Hepatocyte (in vitro differentiated cells): ENCODE data around the gene C1orf141. TPM values are rescaled to one million over a fixed set of nuclear protein-coding genes. Genes with fewer than 3 reads are reported as not detected.

Source experiments
- DNase-seq: peaks from one replicate; pipeline ENCODE4 v3.0.0-alpha.2; 2016; ENCODE audit warnings: low spot score
- H2AFZ ChIP-seq: fragments of 200-600 bp; sonication (generic); 2 replicates; pipeline ENCODE4 v1.6.0; 2016; ENCODE audit warnings: antibody characterized with exemption, mild to moderate bottlenecking
- H3K27ac ChIP-seq: fragments of 200-600 bp; sonication (generic); 2 replicates; pipeline ENCODE4 v1.5.1; 2016; ENCODE audit warnings: mild to moderate bottlenecking
- H3K27me3 ChIP-seq: fragments of 200-600 bp; sonication (generic); 2 replicates; pipeline ENCODE4 v1.6.1; 2016
- H3K36me3 ChIP-seq: fragments of 200-600 bp; sonication (generic); replicated peaks from 2 replicates; pipeline ENCODE4 v1.5.1; 2016; ENCODE audit warnings: low read depth; ENCODE audit not compliant: insufficient read depth
- H3K4me1 ChIP-seq: fragments of 200-600 bp; sonication (generic); 2 replicates; pipeline ENCODE4 v1.5.1; 2016; ENCODE audit warnings: mild to moderate bottlenecking, moderate library complexity; ENCODE audit not compliant: insufficient read depth
- H3K4me2 ChIP-seq: fragments of 200-600 bp; sonication (generic); 2 replicates; pipeline ENCODE4 v1.6.0; 2016
- H3K4me3 ChIP-seq: fragments of 200-600 bp; sonication (generic); 2 replicates; pipeline ENCODE4 v1.5.1; 2016; ENCODE audit warnings: mild to moderate bottlenecking
- H3K79me2 ChIP-seq: fragments of 200-600 bp; sonication (generic); 2 replicates; pipeline ENCODE4 v1.6.0; 2017; ENCODE audit warnings: mild to moderate bottlenecking
- H3K9me2 ChIP-seq: fragments of 200-600 bp; sonication (generic); replicated peaks from 2 replicates; pipeline ENCODE4 v1.6.0; 2017; ENCODE audit warnings: mild to moderate bottlenecking; ENCODE audit not compliant: insufficient read depth
- H3K9me3 ChIP-seq: fragments of 200-600 bp; sonication (generic); 2 replicates; pipeline ENCODE4 v1.5.1; 2016; ENCODE audit warnings: low read depth, mild to moderate bottlenecking
- H4K20me1 ChIP-seq: fragments of 200-600 bp; sonication (generic); 2 replicates; pipeline ENCODE4 v1.6.0; 2016; ENCODE audit warnings: mild to moderate bottlenecking; ENCODE audit not compliant: insufficient read depth, poor library complexity, severe bottlenecking
- EZH2 ChIP-seq: fragments of 200-600 bp; sonication (generic); IDR thresholded peaks from 2 replicates; pipeline ENCODE4 v1.6.1; 2016; ENCODE audit warnings: antibody characterized with exemption, mild to moderate bottlenecking, borderline replicate concordance
- EZH2phosphoT487 ChIP-seq: fragments of 200-600 bp; sonication (generic); IDR thresholded peaks from one replicate; pipeline ENCODE4 v1.6.1; 2018; ENCODE audit warnings: antibody characterized with exemption, mild to moderate bottlenecking, low read depth, moderate library complexity; ENCODE audit not compliant: unreplicated experiment, severe bottlenecking
- WGBS: methylation state at CpG from one replicate; pipeline ENCODE4 v1.1.6; 2016; ENCODE audit warnings: low lambda C conversion rate; ENCODE audit errors: missing lambda C conversion rate; 5-methylcytosine and 5-hydroxymethylcytosine counted together
- polyA plus RNA-seq: library from polyadenylated mRNA; unstranded; fragments of >200 nt; fragmentation: Nextera tagmentation; extraction: Ambion mirVana; gene quantifications from 2 replicates; pipeline ENCODE4 v1.2.1, GENCODE V29; 2016
- total RNA-seq: library from RNA; depleted of rRNA; stranded (reverse); fragments of >200 nt; gene quantifications from 2 replicates; pipeline ENCODE4 v1.2.3, GENCODE V29; 2014
- TF ChIP-seq, protein P1 (sequence below): fragments of 200-600 bp; sonication (generic); IDR thresholded peaks from 2 replicates; pipeline ENCODE4 v1.5.1; 2016; ENCODE audit warnings: antibody characterized with exemption, mild to moderate bottlenecking; ENCODE audit not compliant: poor library complexity

Gene C1orf141
- total and polyA plus RNA-seq, 2 experiments from 2014 or later = not detected

DNA sequence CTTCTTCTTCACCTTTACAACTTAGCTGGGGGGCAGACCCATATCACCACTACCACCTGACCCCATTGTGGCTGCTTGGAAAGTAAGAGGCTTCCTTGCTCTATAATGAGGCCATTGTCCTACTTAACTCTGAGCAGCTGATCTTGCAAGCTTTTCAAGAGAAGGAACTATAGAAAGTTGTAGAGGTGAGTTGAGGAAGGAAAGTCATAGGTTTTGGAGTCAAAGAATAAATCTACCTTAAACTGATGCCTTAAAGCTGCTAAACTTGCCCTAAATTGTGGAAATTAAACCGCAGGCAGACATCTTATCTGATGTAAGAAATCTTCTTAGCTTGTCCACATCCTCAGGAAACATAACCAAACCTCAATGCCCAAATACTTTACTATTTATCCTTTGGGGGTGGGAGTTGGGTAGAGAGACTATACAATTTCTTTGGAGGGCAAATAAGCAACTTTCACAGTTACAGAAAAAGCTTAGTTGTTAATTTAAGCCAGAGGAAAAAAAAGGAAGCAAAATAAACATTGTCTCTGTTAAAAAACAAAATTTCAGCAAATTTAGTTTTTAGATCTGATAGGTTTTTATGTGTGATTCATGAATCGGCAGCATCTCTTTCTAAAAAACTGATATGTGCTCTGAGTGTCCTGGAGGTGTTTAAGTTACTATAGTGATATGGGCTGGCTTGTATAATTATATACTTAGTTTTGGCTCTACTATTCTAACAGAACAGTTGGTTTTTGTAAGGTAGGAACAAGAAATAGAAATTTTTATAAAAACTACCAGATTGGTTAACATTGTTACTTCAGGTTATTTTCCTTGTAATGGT lies 36.2 kb upstream of the C1orf141 start:
- no peak overlapping the region for H3K4me3 ChIP-seq
- H4K20me1 ChIP-seq = no peaks in the 10 kb centered on the region
- no peak for DNase-seq
- no peaks in the 10 kb centered on the region for H3K9me2 ChIP-seq
- WGBS = 80% methylated on average over 2 of the region's 2 CpGs
- H3K27ac ChIP-seq = no peak overlapping the region
- TF ChIP-seq EZH2 (no peak), EZH2phosphoT487 (no peak)
- TF ChIP-seq, protein P1, sequence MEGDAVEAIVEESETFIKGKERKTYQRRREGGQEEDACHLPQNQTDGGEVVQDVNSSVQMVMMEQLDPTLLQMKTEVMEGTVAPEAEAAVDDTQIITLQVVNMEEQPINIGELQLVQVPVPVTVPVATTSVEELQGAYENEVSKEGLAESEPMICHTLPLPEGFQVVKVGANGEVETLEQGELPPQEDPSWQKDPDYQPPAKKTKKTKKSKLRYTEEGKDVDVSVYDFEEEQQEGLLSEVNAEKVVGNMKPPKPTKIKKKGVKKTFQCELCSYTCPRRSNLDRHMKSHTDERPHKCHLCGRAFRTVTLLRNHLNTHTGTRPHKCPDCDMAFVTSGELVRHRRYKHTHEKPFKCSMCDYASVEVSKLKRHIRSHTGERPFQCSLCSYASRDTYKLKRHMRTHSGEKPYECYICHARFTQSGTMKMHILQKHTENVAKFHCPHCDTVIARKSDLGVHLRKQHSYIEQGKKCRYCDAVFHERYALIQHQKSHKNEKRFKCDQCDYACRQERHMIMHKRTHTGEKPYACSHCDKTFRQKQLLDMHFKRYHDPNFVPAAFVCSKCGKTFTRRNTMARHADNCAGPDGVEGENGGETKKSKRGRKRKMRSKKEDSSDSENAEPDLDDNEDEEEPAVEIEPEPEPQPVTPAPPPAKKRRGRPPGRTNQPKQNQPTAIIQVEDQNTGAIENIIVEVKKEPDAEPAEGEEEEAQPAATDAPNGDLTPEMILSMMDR = no peak
- H2AFZ ChIP-seq = no peak overlapping the region
- H3K9me3 ChIP-seq = no peaks in the 10 kb centered on the region
- H3K79me2 ChIP-seq = no peaks in the 10 kb centered on the region
- no peaks in the 10 kb centered on the region for H3K27me3 ChIP-seq
- H3K36me3 ChIP-seq = no peaks in the 10 kb centered on the region
- peaks cover 10% of the 10 kb centered on the region for H3K4me1 ChIP-seq
- H3K4me2 ChIP-seq = no peak overlapping the region

DNA sequence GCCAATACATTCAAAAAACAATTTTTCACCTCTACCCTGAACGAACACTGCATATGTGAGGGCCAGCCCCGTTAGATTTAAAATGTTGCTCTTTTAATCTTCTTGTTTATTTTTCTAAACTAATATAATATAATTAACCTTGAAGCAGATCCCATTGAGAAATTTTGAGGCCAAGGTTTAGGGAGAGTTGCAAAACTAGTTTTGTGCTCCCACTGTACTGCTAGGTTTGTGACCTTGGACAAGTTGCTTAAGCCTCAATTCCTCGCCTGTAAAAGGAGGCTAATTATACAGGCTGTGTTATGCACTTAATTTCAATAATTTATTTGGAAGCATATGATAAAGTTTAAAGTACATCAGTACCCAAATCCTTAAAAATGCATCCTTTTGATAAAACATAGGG lies 35.2 kb upstream of the C1orf141 start:
- H3K27ac ChIP-seq = peak overlapping the region; percentile 35
- no peaks in the 10 kb centered on the region for H3K9me2 ChIP-seq
- peak overlapping the region; percentile 43 for H3K4me2 ChIP-seq
- no peaks in the 10 kb centered on the region for H3K9me3 ChIP-seq
- H4K20me1 ChIP-seq = no peaks in the 10 kb centered on the region
- H3K36me3 ChIP-seq = no peaks in the 10 kb centered on the region
- peaks cover 10% of the 10 kb centered on the region for H3K4me1 ChIP-seq
- H3K4me3 ChIP-seq = no peak overlapping the region
- no peaks in the 10 kb centered on the region for H3K79me2 ChIP-seq
- 51% methylated on average over 3 of the region's 3 CpGs for WGBS
- H2AFZ ChIP-seq = no peak overlapping the region
- no peaks in the 10 kb centered on the region for H3K27me3 ChIP-seq
- no peak for DNase-seq
- TF ChIP-seq, protein P1 = no peak
- TF ChIP-seq EZH2phosphoT487 = no peak
- no peak for TF ChIP-seq EZH2

DNA sequence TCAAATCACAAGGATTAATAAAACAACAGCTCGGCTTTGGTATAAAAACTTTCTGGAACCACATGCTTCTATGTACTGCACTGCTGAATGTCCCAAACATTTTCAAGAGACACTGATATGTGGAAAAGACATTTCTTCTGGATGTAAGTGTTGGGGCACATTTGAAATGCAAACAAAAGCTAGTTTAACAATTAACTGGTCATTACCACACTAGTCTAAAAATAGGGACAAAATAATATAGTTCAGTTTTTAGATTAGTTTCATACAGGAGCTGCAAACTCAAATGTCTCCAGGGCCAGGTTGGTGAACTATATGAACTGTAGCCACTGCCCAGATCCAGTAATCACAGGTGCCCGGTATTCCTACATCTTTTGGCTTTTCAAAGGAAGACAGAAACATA lies 34.7 kb upstream of the C1orf141 start:
- 82% methylated on average over 2 of the region's 2 CpGs for WGBS
- H3K27ac ChIP-seq = peak overlapping the region; percentile 35

More for the DNA sequence above, 34.7 kb upstream of the C1orf141 start:
- Histone ChIP-seq H3K36me3 (no peaks in the 10 kb centered on the region), H3K4me3 (no peak overlapping the region), H2AFZ (no peak overlapping the region), H3K9me2 (no peaks in the 10 kb centered on the region), H3K27me3 (no peaks in the 10 kb centered on the region), H4K20me1 (no peaks in the 10 kb centered on the region), H3K79me2 (no peaks in the 10 kb centered on the region), H3K4me1 (peaks cover 10% of the 10 kb centered on the region), H3K9me3 (no peaks in the 10 kb centered on the region), H3K4me2 (peak overlapping the region; percentile 43)
- no peak for DNase-seq
- no peak for TF ChIP-seq EZH2
- no peak for TF ChIP-seq EZH2phosphoT487
- TF ChIP-seq, protein P1 = no peak
